ENCODE results near the gene PLAGL1. TPM values are rescaled to one million over a fixed set of nuclear protein-coding genes. Genes with fewer than 3 reads are reported as not detected.

The PLAGL1 gene
- total and polyA plus RNA-seq, 2 donors (not counting 1 experiment from before 2014, with no cell fraction given) = 23.6 to 36.0 TPM

DNA sequence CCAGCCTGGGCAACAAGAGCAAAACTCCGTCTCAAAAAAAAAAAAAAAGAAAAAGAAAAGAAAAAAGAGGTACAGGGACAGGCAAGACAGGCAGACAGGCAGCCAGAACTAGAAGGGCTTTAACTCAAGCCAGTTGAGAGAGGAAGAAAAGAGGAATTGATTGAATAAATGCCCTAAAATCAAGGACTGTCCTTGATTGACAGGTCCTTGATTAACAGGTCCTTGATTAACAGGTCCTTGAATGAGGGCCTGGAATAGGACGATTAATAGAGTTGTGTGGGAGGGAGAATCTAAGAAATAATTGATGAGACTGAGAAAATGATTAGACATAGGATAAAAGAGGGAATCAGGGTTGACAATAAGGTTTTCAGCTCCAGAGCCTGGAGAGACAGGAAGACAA is 107.7 kb downstream of the PLAGL1 start:
- H3K27me3 Mint-ChIP-seq = no peaks in the 10 kb centered on the region
- no peaks in the 10 kb centered on the region for H4K20me1 ChIP-seq (ENCODE audit: control insufficient read depth, insufficient read depth, low read length, poor library complexity, severe bottlenecking)
- 100% methylated on average over 2 of the region's 2 CpGs for WGBS (ENCODE audit: insufficient coverage)
- POLR2A ChIA-PET = no interaction called here
- H3K4me3 ChIP-seq (ENCODE audit: control extremely low read depth in 1 of 5, extremely low read depth in 1 of 5, insufficient read depth in 1 of 5, low read depth in 2 of 5, low read length in 4 of 5) = no peak overlapping the region
- H2AFZ ChIP-seq (ENCODE audit: insufficient read depth, low read depth, low read length, poor library complexity, severe bottlenecking) = no peak overlapping the region
- ATAC-seq (ENCODE audit: low read depth) (no peak), DNase-seq (no peak)
- no peaks in the 10 kb centered on the region for H3K27me3 ChIP-seq (replicated peaks in 1 of 4; ENCODE audit: control extremely low read depth in 1 of 4, control insufficient read depth in 3 of 4, insufficient read depth in 4 of 4, low read length in 3 of 4)
- no peaks in the 10 kb centered on the region for H3K4me1 Mint-ChIP-seq
- H3K9me3 Mint-ChIP-seq (ENCODE audit: insufficient read depth) = no peaks in the 10 kb centered on the region
- CTCF ChIA-PET = no interaction called here
- no peak overlapping the region for H3K9ac ChIP-seq (ENCODE audit: low read length)
- H3K27ac Mint-ChIP-seq = no peak overlapping the region
- no peaks in the 10 kb centered on the region for H3K79me2 ChIP-seq (ENCODE audit: control insufficient read depth, insufficient read depth, low read length)
- H3K4me2 ChIP-seq (replicated peaks; ENCODE audit: low read depth, low read length, poor library complexity, severe bottlenecking) = no peak overlapping the region
- intact Hi-C loops (cut with micrococcal nuclease) = no loop called here
- H3K27ac ChIP-seq (ENCODE audit: low read length in 2 of 2) = no peak overlapping the region
- H3K9me3 ChIP-seq (ENCODE audit: control extremely low read depth in 1 of 3, control insufficient read depth in 2 of 3, insufficient read depth in 1 of 3, low read length in 2 of 3) = no peaks in the 10 kb centered on the region
- TF ChIP-seq, protein P1, sequence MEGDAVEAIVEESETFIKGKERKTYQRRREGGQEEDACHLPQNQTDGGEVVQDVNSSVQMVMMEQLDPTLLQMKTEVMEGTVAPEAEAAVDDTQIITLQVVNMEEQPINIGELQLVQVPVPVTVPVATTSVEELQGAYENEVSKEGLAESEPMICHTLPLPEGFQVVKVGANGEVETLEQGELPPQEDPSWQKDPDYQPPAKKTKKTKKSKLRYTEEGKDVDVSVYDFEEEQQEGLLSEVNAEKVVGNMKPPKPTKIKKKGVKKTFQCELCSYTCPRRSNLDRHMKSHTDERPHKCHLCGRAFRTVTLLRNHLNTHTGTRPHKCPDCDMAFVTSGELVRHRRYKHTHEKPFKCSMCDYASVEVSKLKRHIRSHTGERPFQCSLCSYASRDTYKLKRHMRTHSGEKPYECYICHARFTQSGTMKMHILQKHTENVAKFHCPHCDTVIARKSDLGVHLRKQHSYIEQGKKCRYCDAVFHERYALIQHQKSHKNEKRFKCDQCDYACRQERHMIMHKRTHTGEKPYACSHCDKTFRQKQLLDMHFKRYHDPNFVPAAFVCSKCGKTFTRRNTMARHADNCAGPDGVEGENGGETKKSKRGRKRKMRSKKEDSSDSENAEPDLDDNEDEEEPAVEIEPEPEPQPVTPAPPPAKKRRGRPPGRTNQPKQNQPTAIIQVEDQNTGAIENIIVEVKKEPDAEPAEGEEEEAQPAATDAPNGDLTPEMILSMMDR (IDR thresholded peaks at IDR 0.05) = no peak
- TF ChIP-seq EZH2 (IDR thresholded peaks at IDR 0.05; ENCODE audit: borderline replicate concordance, insufficient read depth, low read depth, low read length, poor library complexity, severe bottlenecking) = no peak
- no peaks in the 10 kb centered on the region for H3K4me1 ChIP-seq (ENCODE audit: control insufficient read depth in 2 of 2, insufficient read depth in 2 of 2, low read length in 2 of 2)
- no peak overlapping the region for H3K4me3 Mint-ChIP-seq
- peaks cover 1 to 2% of the 10 kb centered on the region in 2 experiments for H3K36me3 ChIP-seq (replicated peaks in 1 of 2; ENCODE audit: control extremely low read depth in 1 of 2, control insufficient read depth in 1 of 2, extremely low read depth in 1 of 2, insufficient read depth in 2 of 2, low read length in 1 of 2)

DNA sequence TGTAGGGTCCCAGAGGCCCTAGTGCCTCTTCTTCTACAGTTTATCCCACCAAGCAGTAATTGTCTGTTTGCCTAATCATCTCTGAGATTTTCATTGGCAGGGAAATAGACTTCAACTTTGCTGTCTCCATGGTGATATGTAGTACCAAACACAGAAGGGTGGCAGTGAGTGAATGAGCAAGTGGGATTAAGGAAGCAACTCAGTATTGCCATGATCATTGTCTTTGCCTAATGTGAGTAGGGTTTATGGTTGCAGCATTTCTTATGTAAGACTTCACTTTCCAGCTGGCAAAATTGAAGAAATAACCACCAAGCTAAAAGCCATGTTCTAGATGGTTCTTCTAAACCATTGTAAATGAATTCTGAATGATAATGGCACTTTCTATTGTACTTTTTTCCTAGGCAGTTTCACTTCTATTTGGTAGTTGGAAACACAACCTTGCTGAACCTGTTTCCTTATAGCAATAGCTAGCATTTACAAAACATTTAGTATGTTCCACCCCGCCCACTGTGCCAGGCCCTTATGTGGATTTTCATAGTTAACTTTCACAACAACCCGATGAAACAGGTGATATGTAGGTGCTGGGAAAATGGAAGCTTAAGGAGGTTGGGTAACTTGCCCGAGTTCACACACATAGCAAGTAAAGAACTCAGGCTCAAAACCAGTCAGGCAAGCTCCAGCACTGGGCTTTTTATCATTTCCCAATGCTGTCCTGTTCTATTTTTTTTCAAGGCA is 111.8 kb downstream of the PLAGL1 start:
- DNase-seq (no peak), ATAC-seq (ENCODE audit: low read depth) (no peak)
- no peaks in the 10 kb centered on the region for H3K9me3 Mint-ChIP-seq (ENCODE audit: insufficient read depth)
- intact Hi-C loops (cut with micrococcal nuclease) = no loop called here
- no peak overlapping the region for H3K4me3 Mint-ChIP-seq
- WGBS (ENCODE audit: insufficient coverage) = no CpG with 5 or more reads among the region's 3 CpGs
- no peaks in the 10 kb centered on the region for H3K4me1 ChIP-seq (ENCODE audit: control insufficient read depth in 2 of 2, insufficient read depth in 2 of 2, low read length in 2 of 2)
- peaks cover 1 to 2% of the 10 kb centered on the region in 2 experiments for H3K36me3 ChIP-seq (replicated peaks in 1 of 2; ENCODE audit: control extremely low read depth in 1 of 2, control insufficient read depth in 1 of 2, extremely low read depth in 1 of 2, insufficient read depth in 2 of 2, low read length in 1 of 2)
- no peak for TF ChIP-seq EZH2 (IDR thresholded peaks at IDR 0.05; ENCODE audit: borderline replicate concordance, insufficient read depth, low read depth, low read length, poor library complexity, severe bottlenecking)
- TF ChIP-seq, protein P1 (IDR thresholded peaks at IDR 0.05) = no peak
- no peaks in the 10 kb centered on the region for H3K27me3 Mint-ChIP-seq
- H3K27ac Mint-ChIP-seq = no peak overlapping the region
- ChIA-PET CTCF (no interaction called here), POLR2A (no interaction called here)
- H3K4me3 ChIP-seq (ENCODE audit: control extremely low read depth in 1 of 5, extremely low read depth in 1 of 5, insufficient read depth in 1 of 5, low read depth in 2 of 5, low read length in 4 of 5) = no peak overlapping the region
- no peaks in the 10 kb centered on the region for H3K9me3 ChIP-seq (ENCODE audit: control extremely low read depth in 1 of 3, control insufficient read depth in 2 of 3, insufficient read depth in 1 of 3, low read length in 2 of 3)
- no peaks in the 10 kb centered on the region for H4K20me1 ChIP-seq (ENCODE audit: control insufficient read depth, insufficient read depth, low read length, poor library complexity, severe bottlenecking)
- H3K4me1 Mint-ChIP-seq = no peaks in the 10 kb centered on the region
- no peaks in the 10 kb centered on the region for H3K79me2 ChIP-seq (ENCODE audit: control insufficient read depth, insufficient read depth, low read length)
- no peaks in the 10 kb centered on the region for H3K27me3 ChIP-seq (replicated peaks in 1 of 4; ENCODE audit: control extremely low read depth in 1 of 4, control insufficient read depth in 3 of 4, insufficient read depth in 4 of 4, low read length in 3 of 4)
- no peak overlapping the region for H2AFZ ChIP-seq (ENCODE audit: insufficient read depth, low read depth, low read length, poor library complexity, severe bottlenecking)
- no peak overlapping the region for H3K9ac ChIP-seq (ENCODE audit: low read length)
- H3K27ac ChIP-seq (ENCODE audit: low read length in 2 of 2) = no peak overlapping the region
- no peak overlapping the region for H3K4me2 ChIP-seq (replicated peaks; ENCODE audit: low read depth, low read length, poor library complexity, severe bottlenecking)
